WTC11 (cell line): ENCODE data around the gene FARP2. TPM values are rescaled to one million over a fixed set of nuclear protein-coding genes. Genes with fewer than 3 reads are reported as not detected.

Source experiments
- ATAC-seq: fragments of 200-7000 bp; cut with Tn5 transposase; 2 replicates; pipeline ENCODE4 v1.10.0; 2021; ENCODE audit warnings: mild to moderate bottlenecking, moderate library complexity
- CTCF ChIA-PET: fragments of 300-600 bp; sonication (Branson Sonifier 250); formaldehyde crosslinking; loops from one replicate; lab custom pipeline; 2021; ENCODE audit warnings: antibody characterized with exemption; lab: Charles Lee
- POLR2A ChIA-PET: fragments of 350-600 bp; sonication (Branson Sonifier 250); formaldehyde crosslinking; loops from one replicate; lab custom pipeline; 2021; ENCODE audit warnings: antibody characterized with exemption; lab: Charles Lee
- DNase-seq: peaks from one replicate; pipeline ENCODE4 v3.0.0; 2021; ENCODE audit warnings: low spot score
- H3K27ac Mint-ChIP-seq: 2 replicates; pipeline ENCODE4 v1.8.0; 2021; ENCODE audit warnings: mixed read lengths
- H3K27me3 Mint-ChIP-seq: 2 replicates; pipeline ENCODE4 v1.8.0; 2021; ENCODE audit warnings: low read depth, mild to moderate bottlenecking, moderate library complexity, mixed read lengths
- H3K36me3 Mint-ChIP-seq: 2 replicates; pipeline ENCODE4 v1.8.0; 2021; ENCODE audit warnings: mixed read lengths
- H3K4me1 Mint-ChIP-seq: 2 replicates; pipeline ENCODE4 v1.8.0; 2022; ENCODE audit warnings: mixed read lengths
- H3K4me3 Mint-ChIP-seq: 2 replicates; pipeline ENCODE4 v1.8.0; 2021; ENCODE audit warnings: mild to moderate bottlenecking, moderate library complexity, mixed read lengths
- H3K9me3 Mint-ChIP-seq: 2 replicates; pipeline ENCODE4 v1.8.0; 2021; ENCODE audit warnings: mixed read lengths
- CREB1 ChIP-seq: sonication (generic); formaldehyde crosslinking; IDR thresholded peaks from 2 replicates; pipeline ENCODE4 v1.8.0; 2023; ENCODE audit warnings: mild to moderate bottlenecking, missing genetic modification reagents
- CTCF ChIP-seq: fragments of 200-600 bp; IDR thresholded peaks from 2 replicates; pipeline ENCODE4 v1.8.0; 2022; ENCODE audit warnings: antibody characterized with exemption
- GTF2I ChIP-seq: fragments of 250-450 bp; sonication (Bioruptor Pico); conservative IDR thresholded peaks from 2 replicates; pipeline ENCODE4 v1.4.0; 2021; ENCODE audit warnings: mild to moderate bottlenecking
- HMGXB4 ChIP-seq: sonication (generic); formaldehyde crosslinking; IDR thresholded peaks from 2 replicates; pipeline ENCODE4 v1.8.1; 2023; ENCODE audit warnings: mild to moderate bottlenecking, moderate library complexity, missing genetic modification reagents
- KAT7 ChIP-seq: sonication (generic); formaldehyde crosslinking; IDR thresholded peaks from 2 replicates; pipeline ENCODE4 v1.8.1; 2023; ENCODE audit warnings: missing genetic modification reagents, mild to moderate bottlenecking, borderline replicate concordance
- NFE2L1 ChIP-seq: sonication (generic); formaldehyde crosslinking; IDR thresholded peaks from 2 replicates; pipeline ENCODE4 v1.8.1; 2023; ENCODE audit warnings: missing genetic modification reagents
- NR2C2 ChIP-seq: sonication (generic); formaldehyde crosslinking; IDR thresholded peaks from 2 replicates; pipeline ENCODE4 v1.8.0; 2022; ENCODE audit warnings: mild to moderate bottlenecking, missing genetic modification reagents
- OVOL2 ChIP-seq: fragments of 250-450 bp; sonication (Bioruptor Pico); IDR thresholded peaks from 2 replicates; pipeline ENCODE4 v1.9.0; 2021; ENCODE audit warnings: mild to moderate bottlenecking, borderline replicate concordance
- SOX15 ChIP-seq: fragments of 250-450 bp; sonication (Bioruptor Pico); IDR thresholded peaks from 2 replicates; pipeline ENCODE4 v1.9.0; 2021; ENCODE audit warnings: mild to moderate bottlenecking
- USF2 ChIP-seq: sonication (generic); formaldehyde crosslinking; IDR thresholded peaks from 2 replicates; pipeline ENCODE4 v1.8.1; 2023; ENCODE audit warnings: mild to moderate bottlenecking, missing genetic modification reagents, moderate library complexity
- ZNF396 ChIP-seq: fragments of 250-450 bp; sonication (Bioruptor Pico); IDR thresholded peaks from 2 replicates; pipeline ENCODE4 v1.8.0; 2021; ENCODE audit warnings: mild to moderate bottlenecking, moderate library complexity, borderline replicate concordance
- microRNA-seq: library from miRNA; unstranded; fragments of <30 nt; microRNA quantifications from one replicate; pipeline ENCODE4 v1.2.0, GENCODE V29; 2022; ENCODE audit warnings: borderline number of aligned reads
- total RNA-seq: library from RNA; stranded (reverse); gene quantifications from 3 replicates; pipeline ENCODE4 v1.2.3, GENCODE V29; 2021
- TF ChIP-seq, protein P1 (sequence below): sonication (generic); formaldehyde crosslinking; IDR thresholded peaks from 2 replicates; pipeline ENCODE4 v1.8.1; 2022; ENCODE audit warnings: low read depth, mild to moderate bottlenecking, moderate library complexity, missing genetic modification reagents, borderline replicate concordance
- TF ChIP-seq, protein P2 (sequence below): sonication (generic); formaldehyde crosslinking; IDR thresholded peaks from 2 replicates; pipeline ENCODE4 v1.8.0; 2022; ENCODE audit warnings: mild to moderate bottlenecking, missing genetic modification reagents
- TF ChIP-seq, protein P3 (sequence below): fragments of 250-450 bp; sonication (Bioruptor Pico); IDR thresholded peaks from 2 replicates; pipeline ENCODE4 v1.9.0; 2021; ENCODE audit warnings: moderate library complexity, mild to moderate bottlenecking, inconsistent platforms, borderline replicate concordance

Gene FARP2
- total RNA-seq, 1 experiment from 2014 or later: 37.8 TPM

- CTCF ChIA-PET: interaction anchor here (1.1 kb wide), 1 partner anchor 19 kb away, joined by 3 read pairs; no protein-coding TSS in a partner anchor
Observed at GRCh38 chr2:241542278-241542605, 186.2 kb downstream of the FARP2 start.

More at GRCh38 chr2:241542278-241542605, 186.2 kb downstream of the FARP2 start:
- Mint-ChIP-seq H3K27me3 (peaks cover 42% of the 10 kb centered on the region), H3K4me3 (peak overlapping the region; percentile 49), H3K27ac (no peak overlapping the region), H3K4me1 (peaks cover 8% of the 10 kb centered on the region), H3K9me3 (no peaks in the 10 kb centered on the region), H3K36me3 (no peaks in the 10 kb centered on the region)
- TF ChIP-seq OVOL2 (no peak), NFE2L1 (CRISPR knock-in tag) (no peak), NR2C2 (no peak), CTCF (no peak), HMGXB4 (CRISPR knock-in tag) (no peak), ZNF396 (CRISPR knock-in tag) (no peak), SOX15 (CRISPR knock-in tag) (no peak), CREB1 (CRISPR knock-in tag) (no peak), USF2 (CRISPR knock-in tag) (no peak), KAT7 (CRISPR knock-in tag) (no peak), GTF2I (CRISPR knock-in tag) (no peak)
- TF ChIP-seq, protein P1, sequence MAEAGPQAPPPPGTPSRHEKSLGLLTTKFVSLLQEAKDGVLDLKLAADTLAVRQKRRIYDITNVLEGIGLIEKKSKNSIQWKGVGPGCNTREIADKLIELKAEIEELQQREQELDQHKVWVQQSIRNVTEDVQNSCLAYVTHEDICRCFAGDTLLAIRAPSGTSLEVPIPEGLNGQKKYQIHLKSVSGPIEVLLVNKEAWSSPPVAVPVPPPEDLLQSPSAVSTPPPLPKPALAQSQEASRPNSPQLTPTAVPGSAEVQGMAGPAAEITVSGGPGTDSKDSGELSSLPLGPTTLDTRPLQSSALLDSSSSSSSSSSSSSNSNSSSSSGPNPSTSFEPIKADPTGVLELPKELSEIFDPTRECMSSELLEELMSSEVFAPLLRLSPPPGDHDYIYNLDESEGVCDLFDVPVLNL (CRISPR knock-in tag): no peak
- TF ChIP-seq, protein P2, sequence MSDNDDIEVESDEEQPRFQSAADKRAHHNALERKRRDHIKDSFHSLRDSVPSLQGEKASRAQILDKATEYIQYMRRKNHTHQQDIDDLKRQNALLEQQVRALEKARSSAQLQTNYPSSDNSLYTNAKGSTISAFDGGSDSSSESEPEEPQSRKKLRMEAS (CRISPR knock-in tag): no peak
- TF ChIP-seq, protein P3, sequence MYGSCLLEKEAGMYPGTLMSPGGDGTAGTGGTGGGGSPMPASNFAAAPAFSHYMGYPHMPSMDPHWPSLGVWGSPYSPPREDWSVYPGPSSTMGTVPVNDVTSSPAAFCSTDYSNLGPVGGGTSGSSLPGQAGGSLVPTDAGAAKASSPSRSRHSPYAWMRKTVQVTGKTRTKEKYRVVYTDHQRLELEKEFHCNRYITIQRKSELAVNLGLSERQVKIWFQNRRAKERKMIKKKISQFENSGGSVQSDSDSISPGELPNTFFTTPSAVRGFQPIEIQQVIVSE (CRISPR knock-in tag): no peak
- DNase-seq: no peak
- POLR2A ChIA-PET: no interaction called here
- ATAC-seq: no peak

Small RNAs within 50 kb of the gene (microRNA-seq; reads per million reads assigned to microRNA genes)
- gene MIR3133: not detected

Other genes with a start within 250 kb of the FARP2 start
- gene PASK, start 206.8 kb upstream of the FARP2 start, total RNA-seq: 64.7 to 80.9 TPM (median 72.8 TPM) in 3 replicates
- gene PPP1R7, start 205.8 kb upstream of the FARP2 start, total RNA-seq: 44.0 to 49.1 TPM (median 49.0 TPM) in 3 replicates
- 8.0 to 8.8 TPM (median 8.6 TPM) in 3 replicates for gene ANO7, start 167.6 kb upstream of the FARP2 start, total RNA-seq
- gene HDLBP, start 40.6 kb upstream of the FARP2 start, total RNA-seq: 330 to 368 TPM (median 346 TPM) in 3 replicates
- 347 to 354 TPM (median 353 TPM) in 3 replicates for gene SEPTIN2, start 40.4 kb upstream of the FARP2 start, total RNA-seq
- 214 to 232 TPM (median 222 TPM) in 3 replicates for gene STK25, start 152.3 kb downstream of the FARP2 start, total RNA-seq
- gene BOK, start 202.5 kb downstream of the FARP2 start, total RNA-seq: 35.1 to 39.4 TPM (median 37.4 TPM) in 3 replicates